Measurements from ENCODE around the gene SLAMF8.

SLAMF8 gene

GRCh38 chr1:159826441-159827101 lies at the start of gene SLAMF8:
TSS of gene SLAMF8 (plus strand) at chr1:159826873. CDS start at chr1:159826899, 26 bp downstream.
- DNase-seq (ENCODE audit: low read depth in 3 of 3) = peak; percentile 5 to 48 (median 8)

GRCh38 chr1:159778266-159778665 lies 48.4 kb upstream of the SLAMF8 start:
- no peak for DNase-seq (ENCODE audit: low read depth in 3 of 3)

GRCh38 chr1:159779403-159779851 lies 47.2 kb upstream of the SLAMF8 start:
- no peak for DNase-seq (ENCODE audit: low read depth in 3 of 3)

- DNase-seq (ENCODE audit: low read depth in 3 of 3) = peak; percentile 84 to 94 (median 88)
Measured at GRCh38 chr1:159780583-159781582, 45.8 kb upstream of the SLAMF8 start, which contains the start of gene DUSP23. TSS of gene DUSP23 (plus strand) at chr1:159780962. CDS start at chr1:159781101, 139 bp downstream.

- DNase-seq (ENCODE audit: low read depth in 3 of 3) = no peak
Measured at GRCh38 chr1:159781992-159782391, 44.7 kb upstream of the SLAMF8 start.

- no peak for DNase-seq (ENCODE audit: low read depth in 3 of 3)
Measured at GRCh38 chr1:159783724-159784123, 42.9 kb upstream of the SLAMF8 start.

GRCh38 chr1:159786465-159786864 lies 40.2 kb upstream of the SLAMF8 start:
- DNase-seq (ENCODE audit: low read depth in 3 of 3) = no peak

GRCh38 chr1:159786966-159787365 lies 39.7 kb upstream of the SLAMF8 start:
- DNase-seq (ENCODE audit: low read depth in 3 of 3) = no peak

GRCh38 chr1:159790237-159790917 lies 36.3 kb upstream of the SLAMF8 start:
- DNase-seq (ENCODE audit: low read depth in 3 of 3) = no peak

- no peak for DNase-seq (ENCODE audit: low read depth in 3 of 3)
Measured at GRCh38 chr1:159791031-159791430, 35.6 kb upstream of the SLAMF8 start.

- no peak for DNase-seq (ENCODE audit: low read depth in 3 of 3)
Measured at GRCh38 chr1:159791461-159791860, 35.2 kb upstream of the SLAMF8 start.

GRCh38 chr1:159795534-159795933 lies 31.1 kb upstream of the SLAMF8 start:
- DNase-seq (ENCODE audit: low read depth in 3 of 3) = no peak

GRCh38 chr1:159798893-159799292 lies 27.8 kb upstream of the SLAMF8 start:
- peak in 2 of 3 experiments; percentile 12 to 19 for DNase-seq (ENCODE audit: low read depth in 3 of 3)

GRCh38 chr1:159799446-159799985 lies 27.2 kb upstream of the SLAMF8 start:
- DNase-seq (ENCODE audit: low read depth in 3 of 3) = no peak

- no peak for DNase-seq (ENCODE audit: low read depth in 3 of 3)
Measured at GRCh38 chr1:159800177-159800930, 26.3 kb upstream of the SLAMF8 start.

GRCh38 chr1:159802111-159802510 lies 24.6 kb upstream of the SLAMF8 start, which contains the start of gene FCRL6:
TSS of gene FCRL6 (plus strand) at chr1:159802360. CDS start at chr1:159802425, 65 bp downstream.
- DNase-seq (ENCODE audit: low read depth in 3 of 3) = no peak

GRCh38 chr1:159803956-159804689 lies 22.6 kb upstream of the SLAMF8 start:
- DNase-seq (ENCODE audit: low read depth in 3 of 3) = no peak

GRCh38 chr1:159804924-159805323 lies 21.7 kb upstream of the SLAMF8 start:
- no peak for DNase-seq (ENCODE audit: low read depth in 3 of 3)

- no peak for DNase-seq (ENCODE audit: low read depth in 3 of 3)
Measured at GRCh38 chr1:159815926-159816325, 10.7 kb upstream of the SLAMF8 start.

Measured in stimulated activated CD4-positive, alpha-beta T cell treated with anti-CD3 and anti-CD28 coated beads, TNF-alpha, amount 100 ng/mL, for 24 hours (primary cell).